Lower lobe of right lung (tissue), 2 donors: ENCODE measurements around the gene TAS2R60. TPM values are rescaled to one million over a fixed set of nuclear protein-coding genes. Genes with fewer than 3 reads are reported as not detected.
"Not testable (repeated sequence)": the region's sequence is repeated elsewhere in the genome, so short reads cannot be mapped to it uniquely, and the experiment has no call there.

Experiments
- ATAC-seq, 2 donors: fragments of 200-7000 bp; cut with Tn5 transposase; one replicate each; pipeline ENCODE4 v1.9.1; 2020 to 2022; ENCODE audit warnings: mild to moderate bottlenecking in 2 of 2, moderate library complexity in 2 of 2
- DNase-seq: peaks from one replicate; pipeline ENCODE4 v3.0.0-alpha.2; 2020
- H3K27ac ChIP-seq: fragments of 200-600 bp; one replicate; pipeline ENCODE4 v1.8.0; 2022
- H3K27me3 ChIP-seq: fragments of 200-600 bp; one replicate; pipeline ENCODE4 v1.8.0; 2022; ENCODE audit warnings: low read depth
- H3K36me3 ChIP-seq: fragments of 200-600 bp; one replicate; pipeline ENCODE4 v1.8.0; 2022; ENCODE audit warnings: mild to moderate bottlenecking
- H3K4me1 ChIP-seq: fragments of 200-600 bp; one replicate; pipeline ENCODE4 v1.8.0; 2022
- H3K4me3 ChIP-seq: fragments of 200-600 bp; one replicate; pipeline ENCODE4 v1.8.0; 2022; ENCODE audit warnings: mild to moderate bottlenecking
- H3K9me3 ChIP-seq: fragments of 200-600 bp; one replicate; pipeline ENCODE4 v1.8.0; 2022
- intact Hi-C: fragments of 100-400 bp; cut with DNase I; formaldehyde crosslinking; loops from one replicate; pipeline ENCODE4 v1.11.0; 2022
- total RNA-seq: library from RNA; stranded (reverse); fragmentation: NEBNext Ultra II Directional; extraction: Animal tissue kit (Norgen Biotek cat#: 25700); gene quantifications from one replicate; pipeline ENCODE4 v1.2.1, GENCODE V29; 2021
- TF ChIP-seq, protein P1 (sequence below): fragments of 200-600 bp; IDR thresholded peaks from one replicate; pipeline ENCODE4 v1.8.0; 2022; ENCODE audit warnings: antibody characterized with exemption, mild to moderate bottlenecking
- donor health status: DM: no; HTN: yes; CAD: no; lungs with severe emphysema.

TAS2R60 gene
- total RNA-seq, 1 donor from 2014 or later, result not detected

DNA sequence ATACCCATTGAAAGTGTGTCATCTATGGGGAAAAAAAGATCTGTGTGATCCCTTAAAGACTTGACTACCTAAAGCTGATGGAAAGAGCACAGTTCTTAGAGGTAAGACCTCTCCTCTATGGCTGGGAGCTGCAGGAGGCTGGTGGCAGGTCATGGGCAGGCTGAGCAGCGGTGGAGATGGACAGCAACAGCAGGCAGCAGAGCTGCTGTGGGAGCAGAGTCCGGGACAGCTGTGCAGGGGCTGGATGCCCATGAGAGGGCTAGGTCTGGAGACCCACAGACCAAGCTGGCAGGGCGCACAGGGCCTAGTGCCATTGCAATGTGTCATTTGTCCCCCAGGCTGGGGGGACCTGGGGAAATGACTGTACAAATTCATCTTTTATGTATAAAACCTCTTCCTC lies 21.2 kb upstream of the TAS2R60 start:
- Histone ChIP-seq H3K27me3 (no peaks in the 10 kb centered on the region), H3K36me3 (no peaks in the 10 kb centered on the region), H3K9me3 (no peaks in the 10 kb centered on the region), H3K4me1 (no peaks in the 10 kb centered on the region), H3K4me3 (no peak overlapping the region), H3K27ac (no peak overlapping the region)
- TF ChIP-seq, protein P1, sequence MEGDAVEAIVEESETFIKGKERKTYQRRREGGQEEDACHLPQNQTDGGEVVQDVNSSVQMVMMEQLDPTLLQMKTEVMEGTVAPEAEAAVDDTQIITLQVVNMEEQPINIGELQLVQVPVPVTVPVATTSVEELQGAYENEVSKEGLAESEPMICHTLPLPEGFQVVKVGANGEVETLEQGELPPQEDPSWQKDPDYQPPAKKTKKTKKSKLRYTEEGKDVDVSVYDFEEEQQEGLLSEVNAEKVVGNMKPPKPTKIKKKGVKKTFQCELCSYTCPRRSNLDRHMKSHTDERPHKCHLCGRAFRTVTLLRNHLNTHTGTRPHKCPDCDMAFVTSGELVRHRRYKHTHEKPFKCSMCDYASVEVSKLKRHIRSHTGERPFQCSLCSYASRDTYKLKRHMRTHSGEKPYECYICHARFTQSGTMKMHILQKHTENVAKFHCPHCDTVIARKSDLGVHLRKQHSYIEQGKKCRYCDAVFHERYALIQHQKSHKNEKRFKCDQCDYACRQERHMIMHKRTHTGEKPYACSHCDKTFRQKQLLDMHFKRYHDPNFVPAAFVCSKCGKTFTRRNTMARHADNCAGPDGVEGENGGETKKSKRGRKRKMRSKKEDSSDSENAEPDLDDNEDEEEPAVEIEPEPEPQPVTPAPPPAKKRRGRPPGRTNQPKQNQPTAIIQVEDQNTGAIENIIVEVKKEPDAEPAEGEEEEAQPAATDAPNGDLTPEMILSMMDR, result no peak
- ATAC-seq (no peak), DNase-seq (no peak)
- intact Hi-C loops, result no loop called here

DNA sequence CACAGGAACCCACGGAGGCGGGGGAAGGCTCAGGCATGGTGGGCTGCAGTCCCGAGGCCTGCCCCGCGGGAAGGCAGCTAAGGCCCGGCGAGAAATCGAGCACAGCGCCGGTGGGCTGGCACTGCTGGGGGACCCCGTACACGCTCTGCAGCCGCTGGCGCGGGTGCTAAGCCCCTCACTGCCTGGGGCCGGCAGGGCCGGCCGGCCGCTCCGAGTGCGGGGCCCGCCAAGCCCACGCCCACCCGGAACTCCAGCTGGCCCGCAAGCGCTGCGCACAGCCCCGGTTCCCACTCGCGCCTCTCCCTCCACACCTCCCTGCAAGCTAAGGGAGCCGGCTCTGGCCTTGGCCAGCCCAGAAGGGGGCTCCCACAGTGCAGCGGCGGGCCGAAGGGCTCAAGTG lies 18.8 kb upstream of the TAS2R60 start:
- H3K27ac ChIP-seq, H3K27me3 ChIP-seq, H3K36me3 ChIP-seq, intact Hi-C loops, DNase-seq, ATAC-seq, H3K9me3 ChIP-seq, H3K4me1 ChIP-seq, H3K4me3 ChIP-seq: not testable (repeated sequence)

DNA sequence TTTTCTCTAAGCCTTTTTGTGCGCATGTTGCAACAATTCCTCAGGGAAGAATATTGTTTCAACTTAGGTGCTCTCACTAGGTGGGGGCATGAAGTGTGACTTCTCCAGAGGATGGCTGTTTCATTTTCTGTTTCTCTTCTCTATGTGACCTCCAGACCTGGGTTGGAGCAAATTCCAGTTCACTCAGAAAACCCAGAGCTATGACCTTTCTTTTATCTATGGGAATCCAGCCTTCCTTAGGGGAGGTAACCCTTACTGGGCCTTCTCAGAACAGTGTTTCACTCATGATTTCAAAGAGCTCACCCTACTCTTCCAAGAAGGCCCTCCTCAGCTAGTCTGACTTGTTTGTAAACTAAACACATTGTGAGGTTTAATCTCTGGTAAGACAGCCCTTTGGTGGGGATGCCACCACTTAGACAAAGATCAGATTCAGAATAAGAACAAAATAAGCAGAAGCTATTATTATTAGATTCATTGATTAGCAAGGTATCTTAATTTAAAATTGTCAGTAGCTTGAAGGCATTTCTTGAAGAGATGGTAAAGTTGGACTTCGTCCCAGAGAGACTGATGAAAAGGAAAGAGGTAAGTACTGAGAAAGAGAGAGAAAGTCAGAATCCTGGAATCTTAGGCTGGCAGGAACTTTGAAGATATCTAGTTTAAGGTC lies 16.6 kb upstream of the TAS2R60 start:
- intact Hi-C loops, result no loop called here
- no peaks in the 10 kb centered on the region for H3K4me1 ChIP-seq
- no peak for DNase-seq
- H3K27me3 ChIP-seq, result no peaks in the 10 kb centered on the region
- no peak overlapping the region for H3K27ac ChIP-seq
- TF ChIP-seq, protein P1, result no peak
- ATAC-seq, result no peak
- H3K36me3 ChIP-seq, result no peaks in the 10 kb centered on the region
- H3K4me3 ChIP-seq, result no peak overlapping the region
- no peaks in the 10 kb centered on the region for H3K9me3 ChIP-seq

DNA sequence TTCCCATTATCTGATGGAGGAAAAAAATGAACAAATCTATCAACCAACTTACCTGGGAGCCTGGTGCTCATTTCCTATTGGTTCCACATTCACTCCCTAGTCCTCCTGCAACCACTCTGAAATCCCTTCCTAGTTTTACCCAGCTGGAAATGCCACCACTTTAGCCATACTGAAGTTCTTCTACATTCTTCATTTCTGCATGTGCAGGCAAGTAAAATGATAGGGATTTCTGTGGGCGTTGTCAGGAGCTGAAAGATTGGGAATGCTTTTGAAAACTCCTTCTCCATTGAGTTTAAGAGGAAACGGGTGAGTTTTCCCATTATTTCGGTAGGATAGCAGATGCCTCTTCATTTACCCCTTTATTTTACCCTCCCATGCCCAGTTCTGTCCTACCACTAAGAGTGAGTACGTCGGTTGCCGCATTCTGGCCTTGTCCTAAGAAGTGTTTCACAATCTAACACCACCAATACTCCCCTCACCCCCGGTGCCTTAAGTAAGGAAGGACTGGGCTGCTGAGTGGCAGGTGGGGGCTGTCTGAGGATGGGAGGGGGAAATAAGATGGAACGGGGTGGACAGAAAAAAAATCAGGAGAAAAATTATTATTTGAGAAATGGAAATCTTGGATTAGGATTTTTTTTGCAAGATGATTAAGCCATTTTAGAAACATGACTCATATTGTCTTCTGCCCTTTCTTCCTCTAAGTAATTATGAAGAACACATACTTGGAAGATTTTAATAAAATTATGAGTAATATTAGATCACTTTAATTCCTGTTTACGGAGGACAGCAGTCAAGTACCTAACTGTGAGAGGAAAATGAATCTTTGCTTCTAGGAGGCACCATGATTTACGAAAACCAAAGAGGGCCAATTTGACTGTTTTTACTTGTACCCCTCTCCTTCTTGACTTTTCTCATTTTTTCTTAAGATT lies 13.2 kb upstream of the TAS2R60 start:
- TF ChIP-seq, protein P1, result no peak
- Histone ChIP-seq H3K4me1 (no peaks in the 10 kb centered on the region), H3K9me3 (no peaks in the 10 kb centered on the region), H3K27ac (no peak overlapping the region), H3K27me3 (no peaks in the 10 kb centered on the region), H3K4me3 (no peak overlapping the region), H3K36me3 (no peaks in the 10 kb centered on the region)
- intact Hi-C loops, result no loop called here
- ATAC-seq (no peak), DNase-seq (no peak)

DNA sequence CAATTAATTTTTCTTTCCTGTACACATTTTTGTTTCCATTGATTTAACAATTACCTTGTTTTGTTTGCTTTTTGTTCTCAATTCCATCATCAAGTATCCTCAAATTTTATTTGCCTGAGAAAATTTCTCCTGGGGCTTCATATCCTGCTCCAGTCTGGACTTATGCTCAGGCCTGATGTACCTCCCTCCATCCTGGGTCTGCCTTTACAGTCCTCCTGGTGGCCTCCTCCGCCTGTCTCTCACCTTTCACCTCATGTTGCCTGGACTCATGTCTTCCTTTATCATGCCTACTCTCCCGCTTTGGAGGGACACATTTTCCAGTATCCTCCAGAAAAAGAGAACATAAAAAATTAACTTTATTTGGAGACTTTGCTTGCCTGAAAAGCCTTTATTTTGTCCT lies 12.1 kb upstream of the TAS2R60 start:
- Histone ChIP-seq H3K36me3 (no peaks in the 10 kb centered on the region), H3K4me3 (no peak overlapping the region), H3K9me3 (no peaks in the 10 kb centered on the region), H3K4me1 (no peaks in the 10 kb centered on the region), H3K27me3 (no peaks in the 10 kb centered on the region), H3K27ac (no peak overlapping the region)
- intact Hi-C loops, result no loop called here
- DNase-seq (no peak), ATAC-seq (no peak)
- TF ChIP-seq, protein P1, result no peak

DNA sequence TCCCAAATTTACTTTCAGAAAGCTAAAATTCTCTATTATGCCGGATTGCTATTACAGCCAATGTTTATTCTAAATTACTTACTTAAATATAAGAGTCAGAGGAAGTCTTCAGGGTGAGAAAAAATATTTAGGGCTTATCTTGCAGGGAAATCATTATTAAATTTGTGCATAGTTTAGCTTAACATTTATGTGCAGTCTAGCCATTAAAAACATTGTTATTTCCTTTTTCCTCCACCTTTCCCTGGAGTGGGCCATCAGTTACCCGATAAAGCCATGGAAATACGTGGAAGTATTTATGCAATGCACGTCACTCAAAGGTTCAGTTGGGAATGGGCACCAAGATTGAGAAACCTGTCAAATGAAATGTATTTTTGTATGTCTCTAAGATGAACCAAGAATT lies 9.5 kb upstream of the TAS2R60 start:
- Histone ChIP-seq H3K27me3 (no peaks in the 10 kb centered on the region), H3K27ac (no peak overlapping the region), H3K9me3 (no peaks in the 10 kb centered on the region), H3K36me3 (no peaks in the 10 kb centered on the region), H3K4me1 (no peaks in the 10 kb centered on the region), H3K4me3 (no peak overlapping the region)
- ATAC-seq, result no peak
- TF ChIP-seq, protein P1, result no peak
- DNase-seq, result no peak
- intact Hi-C loops, result no loop called here
